Stimulated activated CD8-positive, alpha-beta memory T cell treated with anti-CD3 and anti-CD28 coated beads, Interleukin-12 subunit alpha, Interleukin-12 subunit beta, amount 100 ng/mL, for 24 hours (primary cell): ENCODE measurements around the gene SCGN.

ENCODE experiments used
- DNase-seq: peaks from one replicate; pipeline ENCODE4 v3.0.0-alpha.2; 2020; ENCODE audit errors: extremely low read depth

SCGN gene

DNA sequence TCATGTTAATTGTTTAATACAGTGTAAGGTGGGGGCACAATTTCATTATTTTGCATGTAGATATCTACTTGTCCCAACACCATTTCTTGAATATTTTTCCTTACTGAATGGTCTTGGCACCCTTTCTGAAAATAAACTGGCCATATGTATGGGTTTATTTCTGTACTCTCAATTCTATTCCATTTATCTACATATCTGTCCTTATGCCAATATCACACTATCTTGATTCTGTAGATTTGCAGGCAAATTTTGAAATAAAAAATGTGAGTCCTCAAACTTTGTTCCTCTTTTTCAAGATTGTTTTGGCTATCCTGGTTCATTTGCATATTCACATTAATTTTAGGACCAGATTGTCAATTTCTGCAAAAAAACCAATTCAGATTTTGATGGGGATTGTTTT is 34.8 kb downstream of the SCGN start:
- DNase-seq, result no peak

DNA sequence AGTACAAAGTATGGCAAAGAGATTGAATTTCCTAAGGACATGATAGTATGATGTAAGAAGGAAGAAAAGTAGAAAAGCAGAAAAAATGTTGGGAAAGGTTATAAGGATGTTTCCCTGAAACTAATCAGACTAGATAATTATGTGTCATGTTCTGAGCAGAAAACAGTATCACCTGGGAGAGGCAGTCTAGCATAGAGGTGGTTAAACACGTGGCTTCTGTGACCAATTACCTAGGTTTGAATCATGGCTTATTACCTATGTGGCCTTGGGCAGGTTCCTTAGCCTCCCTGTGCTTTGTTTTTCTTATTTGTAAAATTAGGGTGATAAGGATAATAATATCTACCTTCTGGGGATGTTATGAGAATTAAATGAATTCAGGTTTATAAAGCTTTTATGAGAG is 38.0 kb downstream of the SCGN start:
- no peak for DNase-seq

DNA sequence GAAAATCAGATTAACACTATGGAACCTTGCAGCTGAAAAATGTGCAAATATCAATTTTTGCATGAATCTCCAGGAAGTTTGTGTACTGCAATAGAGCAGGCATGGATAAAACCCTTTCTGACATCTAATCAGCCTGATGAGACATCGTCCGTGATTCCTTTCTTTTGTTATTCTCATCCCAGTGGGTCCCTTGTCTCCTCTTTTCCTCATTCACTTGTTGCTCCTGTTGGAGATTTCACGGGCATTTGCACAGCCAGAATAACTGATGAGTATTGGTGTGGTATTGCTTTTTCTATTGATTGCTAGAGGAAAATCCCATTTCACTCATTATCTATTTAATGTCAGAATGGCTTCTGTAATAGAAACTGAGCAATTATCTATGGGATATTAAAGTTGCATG is 39.9 kb downstream of the SCGN start:
- DNase-seq, result no peak

DNA sequence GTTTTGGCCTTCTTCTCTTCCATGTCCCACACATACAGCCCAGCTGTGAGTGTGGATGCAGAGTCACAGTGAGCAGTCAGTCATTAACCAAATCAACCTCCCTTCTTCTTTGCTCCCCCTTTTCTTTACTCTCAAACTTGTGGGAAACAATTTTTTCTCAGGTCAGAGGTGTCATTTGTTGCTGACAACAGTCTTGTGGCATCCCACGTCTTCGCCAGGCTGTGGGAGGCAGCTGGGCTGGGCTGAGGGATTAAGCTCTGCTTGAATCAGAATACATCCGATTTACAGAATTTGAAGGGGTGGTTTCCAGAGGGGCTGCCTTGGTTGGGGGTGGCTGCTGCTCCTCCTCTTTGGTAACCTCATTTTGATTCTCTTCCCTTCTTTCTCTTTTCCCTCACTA is 40.5 kb downstream of the SCGN start:
- no peak for DNase-seq

DNA sequence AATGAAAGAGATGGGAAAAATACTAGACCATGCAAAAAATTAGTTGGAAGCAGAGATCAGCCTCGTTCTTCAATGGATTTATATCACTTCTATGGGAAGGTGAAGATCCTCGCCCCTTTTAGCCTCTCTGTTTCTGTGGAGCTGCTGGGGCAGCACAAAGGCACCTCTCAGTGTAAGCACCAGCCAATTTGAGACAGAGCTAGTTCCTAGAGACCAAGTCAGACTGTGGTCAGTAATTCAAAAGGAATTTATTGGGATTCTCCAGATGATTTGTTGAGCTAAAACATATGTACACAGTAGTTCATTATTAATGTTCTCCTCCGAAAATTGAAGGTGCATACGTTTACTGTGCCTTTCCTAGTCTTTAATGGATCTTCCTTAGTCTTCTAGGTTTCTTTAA is 42.4 kb downstream of the SCGN start:
- DNase-seq, result no peak

DNA sequence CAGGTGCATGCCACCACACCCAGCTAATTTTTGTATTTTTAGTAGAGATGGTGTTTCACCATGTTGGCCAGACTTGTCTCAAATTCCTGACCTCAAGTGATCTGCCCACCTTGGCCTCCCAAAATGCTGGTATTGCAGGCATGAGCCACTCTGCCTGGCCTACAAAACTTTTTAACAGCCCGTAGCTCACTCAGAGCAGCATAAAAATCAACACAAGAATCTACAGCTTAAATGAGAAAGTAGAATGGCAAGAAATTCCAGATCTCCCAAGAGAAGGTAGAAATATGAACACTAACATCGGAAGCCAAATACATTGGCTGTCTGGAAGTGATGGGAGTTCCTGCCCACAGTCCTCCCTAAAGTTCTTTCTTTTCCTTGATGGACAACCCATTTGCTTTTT is 43.7 kb downstream of the SCGN start:
- no peak for DNase-seq

DNA sequence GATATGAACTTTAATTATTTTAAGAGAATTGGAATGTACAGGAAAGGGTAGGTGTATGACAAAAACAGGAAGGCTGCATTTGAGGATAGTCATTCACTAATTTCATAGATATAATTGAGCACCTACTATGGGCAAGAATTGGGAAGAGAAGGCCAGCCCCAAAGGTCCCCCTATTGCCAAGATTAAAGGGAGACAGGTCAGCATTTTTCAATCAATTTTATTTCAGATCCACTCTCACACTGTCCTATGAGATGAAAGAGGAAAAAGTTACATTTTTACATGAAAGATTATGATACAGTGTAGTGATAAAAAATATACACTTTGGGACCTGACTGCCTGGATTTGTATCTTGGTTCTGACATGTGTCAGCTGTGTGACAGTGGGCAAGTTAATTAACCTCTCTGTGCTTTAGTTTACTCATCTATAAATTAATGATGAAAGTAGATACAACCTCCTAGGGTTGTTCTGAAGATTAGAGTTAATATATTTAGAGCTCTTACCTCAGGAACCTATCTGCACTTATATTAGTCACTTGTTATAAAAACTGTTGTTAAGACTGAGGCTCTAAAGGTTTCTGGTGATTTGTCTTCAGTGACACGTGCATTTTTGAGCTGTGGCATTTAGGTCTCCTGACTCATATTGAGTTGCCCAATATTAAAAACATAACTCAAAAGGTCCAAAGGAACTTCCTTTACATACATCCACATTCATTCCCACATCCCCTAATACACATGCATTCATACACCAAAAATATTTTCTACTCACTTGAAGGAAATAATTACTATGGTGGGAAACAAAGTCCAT is 45.7 kb downstream of the SCGN start:
- DNase-seq, result no peak

DNA sequence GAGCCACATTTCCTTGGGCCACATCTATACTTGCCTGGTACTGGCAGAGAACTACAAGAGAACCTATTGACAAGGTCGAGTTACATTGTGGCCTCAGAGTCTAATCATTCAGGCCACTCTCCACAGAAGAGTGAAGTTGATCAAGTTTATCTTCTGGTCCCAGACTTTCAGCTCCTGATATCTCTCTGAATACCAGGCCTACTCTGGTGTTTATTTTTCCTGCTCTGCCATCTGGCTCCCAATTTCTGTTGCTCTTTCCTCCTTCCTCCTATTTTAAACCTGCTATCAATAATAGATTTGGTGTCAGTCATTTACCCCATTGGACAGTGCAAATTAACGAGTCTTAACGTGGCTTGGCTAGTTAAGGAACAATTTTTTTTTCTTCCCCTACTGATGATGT is 46.6 kb downstream of the SCGN start:
- no peak for DNase-seq

DNA sequence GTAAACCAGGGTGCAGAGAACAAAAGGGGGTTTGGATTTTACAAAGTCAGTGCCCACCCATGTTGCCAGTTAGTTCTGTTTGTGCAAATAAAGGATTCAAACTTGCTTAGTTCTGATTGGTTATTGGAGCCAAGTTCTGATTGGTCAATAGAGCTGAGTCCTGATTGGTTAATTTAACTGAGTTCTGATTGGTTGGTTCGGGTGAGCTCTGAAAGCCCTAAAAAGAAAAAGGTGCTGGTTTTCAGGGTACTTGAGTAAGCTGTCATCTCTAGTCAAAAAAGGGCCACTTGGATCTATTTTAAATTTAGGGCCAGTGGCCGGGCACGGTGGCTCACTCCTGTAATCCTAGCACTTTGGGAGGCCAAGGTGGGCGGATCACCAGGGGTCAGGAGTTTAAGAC is 47.6 kb downstream of the SCGN start:
- DNase-seq, result no peak

DNA sequence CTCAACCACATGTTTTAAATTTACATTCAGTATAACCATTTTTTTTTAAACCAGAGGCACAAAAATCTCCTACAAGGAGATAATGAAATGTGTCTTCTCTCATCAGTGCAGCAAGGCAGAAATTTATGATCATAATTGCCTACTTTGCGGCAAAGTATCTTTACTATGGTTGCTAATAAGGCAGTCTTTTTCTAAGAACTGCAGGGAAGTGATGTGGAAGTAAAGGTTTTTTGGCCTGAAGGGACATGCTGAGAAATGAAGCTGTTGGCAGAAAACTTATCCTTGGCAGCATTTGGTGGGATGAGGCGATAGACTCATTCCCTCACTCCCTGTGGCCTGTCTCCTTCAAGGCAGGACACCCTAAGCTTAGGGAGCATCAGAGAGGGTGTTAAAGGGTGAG is 48.7 kb downstream of the SCGN start:
- DNase-seq, result no peak

DNA sequence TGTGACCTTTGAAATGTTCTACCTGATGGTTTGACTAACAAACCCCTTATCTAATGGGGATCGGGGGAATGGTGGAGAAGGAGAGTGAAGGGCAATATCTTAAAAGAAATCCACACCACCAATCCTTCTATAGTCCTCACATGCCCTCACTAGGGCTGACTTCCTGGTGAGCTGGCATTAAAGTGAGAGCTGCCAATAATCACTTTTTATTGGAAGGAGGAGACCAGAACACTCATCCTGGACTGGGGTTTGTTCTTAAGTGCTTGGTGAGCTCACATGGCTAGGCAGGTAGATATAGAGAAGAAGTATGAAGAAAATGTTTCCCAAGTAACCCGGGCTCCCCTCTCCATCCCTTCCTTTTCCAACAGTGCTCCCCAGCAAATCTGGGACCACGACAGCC is 49.8 kb downstream of the SCGN start:
- no peak for DNase-seq

DNA sequence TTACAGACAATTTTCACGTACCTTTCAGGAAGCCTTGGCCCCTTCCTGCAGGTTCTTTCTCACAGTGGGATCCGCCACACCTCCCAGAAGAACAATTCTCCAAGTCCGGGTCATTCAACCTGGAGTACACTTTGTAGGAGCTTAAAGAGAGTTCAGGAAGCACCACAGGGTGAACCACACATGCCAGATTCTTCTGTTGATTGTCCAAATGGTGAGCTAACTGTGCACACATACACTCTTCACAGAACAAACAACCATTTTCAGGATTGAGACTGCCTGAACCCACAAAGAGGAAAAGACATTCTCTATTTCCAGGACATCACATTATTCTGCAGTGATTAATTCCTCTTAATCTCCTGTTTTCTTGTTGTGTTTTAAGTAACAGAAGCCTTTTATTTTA is 51.0 kb downstream of the SCGN start:
- DNase-seq, result no peak

DNA sequence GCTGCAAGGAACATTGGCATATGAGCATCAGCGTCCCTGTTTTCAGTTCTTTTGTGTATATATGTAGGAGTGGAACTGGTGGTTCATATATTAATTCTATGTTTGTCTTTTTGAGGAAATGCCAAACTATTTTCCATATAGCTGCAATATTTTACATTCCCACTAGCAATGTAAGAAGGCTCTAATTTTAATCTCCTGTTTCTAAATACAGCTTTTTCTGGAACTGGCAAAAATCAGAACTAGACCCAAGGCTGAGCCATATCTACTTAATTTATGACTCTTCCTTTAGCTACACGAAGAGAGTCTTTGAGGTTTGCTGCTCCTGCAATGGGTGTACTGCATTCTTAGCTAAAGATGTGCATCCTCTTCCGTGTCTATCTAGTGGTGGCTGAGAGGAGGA is 52.0 kb downstream of the SCGN start:
- DNase-seq, result no peak

DNA sequence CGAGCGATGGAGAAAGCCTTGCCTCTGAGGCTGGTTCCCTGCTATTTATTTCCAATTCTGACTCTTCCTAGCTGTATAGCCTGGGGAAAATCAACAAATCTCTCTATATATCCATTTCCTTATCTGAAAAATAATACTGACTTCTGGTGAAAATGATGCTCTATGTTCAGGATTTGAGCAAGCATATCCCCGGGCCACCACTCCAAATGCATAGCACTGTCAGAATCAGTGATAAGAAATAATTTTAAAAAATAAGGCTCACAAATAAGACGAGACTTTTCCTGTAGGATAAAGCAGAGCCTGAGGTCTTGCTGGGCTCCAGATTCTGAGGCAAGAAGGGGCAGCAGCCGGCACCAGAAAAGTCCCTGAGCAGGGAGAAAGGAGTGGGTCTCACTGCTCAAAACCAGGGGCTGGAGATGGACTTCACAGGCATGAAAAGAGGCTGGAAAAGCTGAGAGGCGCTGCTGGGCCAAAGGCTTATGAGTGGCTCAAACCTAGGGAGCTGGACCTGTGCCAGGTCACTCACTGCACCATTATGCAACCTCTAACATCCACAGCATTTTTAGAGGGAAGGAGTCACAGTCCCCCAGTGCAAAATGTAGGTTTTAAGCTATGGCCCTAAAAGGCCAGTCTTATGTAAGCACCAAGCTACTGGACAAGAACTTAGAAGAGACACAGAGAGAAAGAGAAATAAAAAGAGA is 54.4 kb downstream of the SCGN start:
- no peak for DNase-seq

DNA sequence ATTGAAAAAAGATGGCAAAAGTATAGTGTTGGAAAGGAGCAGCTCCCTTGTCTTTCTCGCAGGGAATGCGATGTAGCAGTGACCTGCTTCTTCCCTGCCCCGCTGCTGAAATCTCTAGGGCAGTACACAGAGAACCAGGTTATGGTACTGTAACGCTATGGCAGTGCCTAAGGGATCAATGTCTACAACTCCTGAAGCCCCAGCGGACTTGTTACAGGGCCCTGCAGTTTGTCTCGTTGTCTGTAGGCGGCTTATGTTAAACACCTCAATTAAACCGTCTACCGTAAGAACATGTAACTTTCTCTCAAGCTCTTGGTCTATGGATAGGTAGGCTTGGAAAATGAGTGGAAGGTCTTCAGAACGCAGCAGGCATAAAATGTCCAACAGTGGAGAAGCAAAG is 57.7 kb downstream of the SCGN start:
- DNase-seq, result no peak

DNA sequence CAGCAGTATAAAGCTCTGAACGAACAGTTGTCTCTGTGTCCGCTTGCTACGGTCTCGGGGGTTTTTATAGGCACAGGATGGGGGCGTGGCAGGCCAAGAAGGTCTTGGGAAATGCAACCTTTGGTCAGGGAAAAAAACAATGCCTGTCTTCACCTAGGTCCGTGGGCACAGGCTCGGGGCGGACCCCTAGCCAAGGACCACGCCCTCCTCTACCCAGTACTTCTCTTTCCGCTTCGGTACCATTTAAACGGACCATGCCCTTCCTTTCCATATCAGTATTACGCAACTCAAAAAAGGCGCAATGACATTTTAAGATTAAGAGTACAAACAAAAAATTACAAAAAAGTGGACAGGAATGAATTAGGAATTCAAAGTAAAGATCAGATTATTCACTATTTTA is 58.3 kb downstream of the SCGN start:
- no peak for DNase-seq

DNA sequence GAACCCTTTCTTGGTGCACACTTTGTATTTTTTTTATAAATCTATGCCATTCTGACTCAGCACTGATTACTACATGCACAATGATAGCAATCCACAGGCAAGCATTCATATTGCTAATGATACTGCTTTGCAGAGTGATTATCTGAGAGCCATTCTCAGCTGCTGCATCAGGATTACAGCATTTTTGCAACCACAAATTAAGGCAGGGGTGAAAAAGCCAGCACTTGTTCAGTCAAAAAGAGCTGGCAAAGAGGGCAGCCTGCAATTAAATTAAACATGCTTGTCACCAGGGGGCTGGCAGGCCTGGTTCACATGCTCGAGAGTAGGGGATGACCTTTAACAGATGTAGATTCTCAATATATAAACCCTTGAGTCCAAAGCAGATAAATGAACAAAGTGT is 61.8 kb downstream of the SCGN start:
- DNase-seq, result no peak

DNA sequence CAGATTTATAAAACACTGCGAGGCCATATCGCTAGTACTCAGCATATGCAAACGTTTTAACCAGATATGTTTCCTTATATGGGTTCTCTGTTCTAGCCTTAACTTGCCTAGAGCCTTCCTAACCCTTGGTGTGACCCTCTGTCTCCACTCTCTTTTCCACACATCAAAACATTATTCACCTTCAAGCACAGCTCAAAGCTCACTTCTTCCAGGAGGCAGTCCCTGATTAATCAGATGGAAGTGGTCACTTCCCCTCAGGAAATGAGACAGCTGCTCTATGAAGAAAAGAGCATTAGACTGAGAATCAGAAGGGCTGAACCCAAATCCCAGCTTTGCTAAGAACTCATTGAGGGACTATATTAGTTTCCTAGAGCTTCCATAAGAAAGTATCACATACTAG is 62.8 kb downstream of the SCGN start:
- no peak for DNase-seq

DNA sequence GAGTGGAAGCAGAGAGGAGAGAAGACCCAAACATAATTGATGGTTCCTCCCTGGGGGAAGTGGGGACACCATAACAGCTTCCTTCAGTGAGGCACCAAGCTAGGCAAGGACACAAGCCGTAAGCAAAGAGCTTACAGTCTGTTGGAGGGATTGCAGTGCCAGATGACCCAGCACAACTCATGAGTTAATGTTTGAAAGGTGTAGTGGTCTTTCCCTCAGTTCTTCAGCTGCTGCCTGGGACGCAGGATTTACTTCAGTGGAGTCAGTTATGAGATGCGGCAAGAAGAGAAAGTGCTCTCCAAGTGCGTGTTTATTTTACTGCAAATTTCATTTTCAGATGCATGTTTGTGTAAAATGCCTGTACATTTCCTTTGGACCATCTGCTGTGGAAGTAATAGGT is 63.8 kb downstream of the SCGN start:
- DNase-seq, result no peak

DNA sequence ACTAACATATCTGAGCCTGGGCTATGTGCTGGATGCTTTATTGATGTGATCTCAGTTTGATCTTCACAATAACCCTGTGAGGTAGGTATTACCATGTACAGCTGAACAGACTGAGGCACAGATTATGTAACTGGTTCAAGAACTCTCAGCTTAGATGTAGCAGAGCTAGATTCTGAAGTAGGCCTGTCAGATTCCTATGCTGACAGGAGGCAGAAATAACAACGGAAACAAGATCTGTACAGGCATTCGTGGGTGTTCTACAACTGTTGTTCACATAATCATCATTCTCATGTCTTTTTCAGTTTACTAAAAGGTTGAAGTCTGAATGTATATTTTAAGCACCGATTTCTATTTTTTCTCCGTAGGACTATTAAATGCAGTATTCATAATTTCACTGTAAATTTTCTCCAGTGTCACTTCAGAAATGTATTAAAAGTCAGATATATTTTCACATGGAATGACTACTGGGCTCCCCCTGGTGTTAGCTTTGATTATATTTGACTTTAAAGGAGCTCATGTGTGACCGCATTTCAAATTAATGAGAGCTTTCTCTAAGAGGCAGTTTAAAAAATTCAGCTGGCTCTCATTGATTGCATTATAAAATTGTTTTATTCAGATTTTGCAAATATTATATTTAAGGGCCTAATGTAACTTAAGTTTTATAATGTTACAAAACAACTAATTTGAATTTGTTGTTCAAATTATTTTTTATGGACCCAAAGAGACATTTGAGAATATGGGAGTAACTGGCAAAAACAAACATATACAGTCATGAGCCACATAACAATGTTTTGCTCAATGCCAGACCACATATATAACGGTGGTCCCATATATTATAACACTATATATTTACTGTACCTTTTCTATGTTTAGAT is 66.1 kb downstream of the SCGN start:
- no peak for DNase-seq

DNA sequence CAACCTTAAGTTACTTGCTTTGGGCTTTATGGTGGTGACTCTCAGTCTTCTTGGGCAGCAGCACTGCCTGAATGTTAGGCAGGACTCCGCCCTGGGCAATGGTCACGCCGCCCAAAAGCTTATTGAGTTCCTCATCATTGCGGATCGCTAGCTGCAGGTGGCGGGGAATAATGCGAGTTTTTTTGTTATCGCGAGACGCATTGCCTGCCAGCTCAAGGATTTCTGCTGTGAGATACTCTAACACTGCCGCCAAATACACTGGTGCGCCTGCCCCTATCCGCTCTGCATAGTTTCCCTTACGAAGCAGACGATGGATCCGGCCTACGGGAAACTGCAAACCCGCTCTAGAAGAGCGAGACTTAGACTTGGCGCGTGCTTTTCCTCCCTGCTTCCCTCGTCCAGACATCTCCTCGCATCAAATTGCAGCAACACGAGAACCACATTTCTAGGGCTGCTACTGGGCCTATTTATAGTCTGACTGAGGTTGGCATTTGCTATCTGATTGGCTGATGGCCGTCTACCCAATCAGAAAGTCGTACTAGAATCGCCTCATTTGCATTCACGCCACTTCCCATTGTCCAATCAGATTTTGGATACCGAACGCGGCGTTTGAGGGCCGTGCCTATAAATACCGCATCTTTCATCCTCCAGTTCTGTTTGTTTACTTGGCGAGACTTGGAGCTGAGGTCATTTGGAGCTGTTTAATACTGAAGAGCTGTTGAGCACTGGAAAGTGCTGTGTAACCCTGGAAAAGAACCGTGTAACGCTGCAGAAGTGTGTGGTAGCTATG is 74.3 kb downstream of the SCGN start:
- DNase-seq, result no peak

DNA sequence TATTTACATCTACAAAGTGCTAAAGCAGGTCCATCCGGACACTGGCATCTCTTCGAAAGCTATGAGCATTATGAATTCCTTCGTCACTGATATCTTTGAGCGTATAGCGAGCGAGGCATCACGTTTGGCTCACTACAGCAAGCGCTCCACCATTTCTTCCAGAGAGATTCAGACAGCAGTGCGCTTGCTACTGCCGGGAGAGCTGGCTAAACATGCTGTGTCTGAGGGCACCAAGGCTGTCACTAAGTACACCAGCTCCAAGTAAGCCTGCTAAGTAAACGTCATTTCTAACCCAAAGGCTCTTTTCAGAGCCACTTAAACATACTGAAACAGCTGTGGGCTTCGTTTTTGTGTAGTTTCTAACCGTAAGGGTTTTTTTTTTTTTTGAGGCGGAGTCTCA is 75.0 kb downstream of the SCGN start:
- no peak for DNase-seq
